Heart right ventricle (tissue), 16 donors: ENCODE measurements around the gene CHD2. TPM values are rescaled to one million over a fixed set of nuclear protein-coding genes. Genes with fewer than 3 reads are reported as not detected.
"Not testable (repeated sequence)": the region's sequence is repeated elsewhere in the genome, so short reads cannot be mapped to it uniquely, and the experiment has no call there.

Source experiments
- ATAC-seq, 8 donors: fragments of 200-7000 bp; cut with Tn5 transposase; one replicate each; pipeline ENCODE4 v1.9.1; 2020; ENCODE audit warnings: mild to moderate bottlenecking in 8 of 8, moderate library complexity in 8 of 8, moderate number of reproducible peaks in 1 of 8
- DNase-seq, 2 donors: peaks; one replicate each; pipeline ENCODE4 v3.0.0-alpha.2; 2020
- H3K27ac ChIP-seq, 10 donors: fragments of 200-600 bp; sonication (generic) in 2 of 10; one replicate each; pipeline versions ENCODE4 v1.5.0 to v1.8.0; 2020 to 2022; ENCODE audit warnings: mild to moderate bottlenecking in 3 of 10
- H3K27me3 ChIP-seq, 7 donors: fragments of 200-600 bp; one replicate each; pipeline ENCODE4 v1.8.0; 2021 to 2022; ENCODE audit warnings: mild to moderate bottlenecking in 2 of 7
- H3K36me3 ChIP-seq, 9 donors: fragments of 200-600 bp; sonication (generic) in 1 of 9; one replicate each; pipeline versions ENCODE4 v1.5.0 to v1.8.0; 2020 to 2022; ENCODE audit warnings: mild to moderate bottlenecking in 2 of 9
- H3K4me1 ChIP-seq, 9 donors: fragments of 200-600 bp; sonication (generic) in 1 of 9; one replicate each; pipeline versions ENCODE4 v1.5.0 to v1.8.0; 2020 to 2022; ENCODE audit warnings: mild to moderate bottlenecking in 4 of 9
- H3K4me3 ChIP-seq, 10 donors: fragments of 200-600 bp; sonication (generic) in 2 of 10; one replicate each; pipeline versions ENCODE4 v1.5.0 to v1.8.0; 2020 to 2022; ENCODE audit warnings: mild to moderate bottlenecking in 7 of 10, moderate library complexity in 2 of 10
- H3K9me3 ChIP-seq, 11 donors: fragments of 200-600 bp in 10 of 11; sonication (generic) in 2 of 11; one replicate each; pipeline versions ENCODE4 v1.5.0 to v1.8.0; 2013 to 2022; ENCODE audit warnings: mild to moderate bottlenecking in 2 of 11, control low read depth in 1 of 11, moderate library complexity in 1 of 11
- CTCF ChIP-seq, 9 donors: fragments of 200-600 bp; sonication (generic) in 2 of 9; IDR thresholded peaks; one replicate each; pipeline versions ENCODE4 v1.5.0 to v1.8.0; 2021 to 2022; ENCODE audit warnings: antibody characterized with exemption in 9 of 9, mild to moderate bottlenecking in 5 of 9, moderate library complexity in 1 of 9
- WGBS, 2 donors: extraction: QIAGEN DNeasy Blood & Tissue Kit; methylation state at CpG; one replicate each; pipeline ENCODE4 v1.1.7; 2013; ENCODE audit warnings: inconsistent platforms in 1 of 2; 5-methylcytosine and 5-hydroxymethylcytosine counted together
- intact Hi-C, 10 donors: fragments of 100-400 bp; cut with DNase I; formaldehyde crosslinking; loops; one replicate each; pipeline versions ENCODE4 v1.11.1 to v1.14.2; 2022
- polyA plus RNA-seq, 2 donors: library from polyadenylated mRNA; stranded (reverse); fragments of 200-250 nt; gene quantifications; one replicate each; pipeline ENCODE4 v1.2.3, GENCODE V29; 2013
- total RNA-seq, 10 donors: library from RNA; stranded (reverse); fragmentation: NEBNext Ultra II Directional in 3 of 10; extraction: Animal tissue kit (Norgen Biotek cat#: 25700) in 3 of 10; gene quantifications; one replicate each; pipeline versions ENCODE4 v1.2.1 to v1.2.4, GENCODE V29; 2021 to 2023
- donor health status: Arrhythmogenic right ventricular cardiomyopathy.
- donor health status: ischemic (EF 13 %, LVEDD 7.1; RV severe dilation, severe dysfunction).
- donor health status: healthy with polysubstance abuse.
- donor health status: DM: no; HTN: yes; CAD: no.
- donor health status: DM: no; HTN: no; CAD: no.
- donor health status: ischemic (EF 25% LVEDD 6.9; RV normal size, moderate dysfunction).
- donor health status: ischemic (EF 25% LVEDD 5.7; RV mildly dilated, moderate dysfunction).
- donor health status: healthy.
- donor health status: DM: yes; HTN: yes; CAD: no.
- donor health status: Ischemic cardiomyopathy.
- donor health status: ischemic (EF 35%, LVEDD 5.7; RV mildly dilated, moderate dysfunction).
- donor health status: nonischemic (EF 11% LVEDD 7.7; RV severe dilation, severe dysfunction).
- donor health status: DM: yes; HTN: yes; CAD: no.
- donor health status: PGD.
- donor health status: ischemic (EF 29% LVEDD 5.4; RV normal size, mild dysfunction).
- donor health status: nonischemic (EF 23%, LVEDD 6.1; RV moderate dilation, normal function).

The CHD2 gene
- total and polyA plus RNA-seq, 12 donors: 12.2 to 74.0 (median 54.6) TPM

- no peak for TF ChIP-seq CTCF (IDR thresholded peaks at IDR 0.05)
- Histone ChIP-seq H3K4me1 (peaks cover 7 to 61% (median 22%) of the 10 kb centered on the region in 9 donors), H3K27me3 (no peaks in the 10 kb centered on the region), H3K9me3 (no peaks in the 10 kb centered on the region), H3K4me3 (no peak overlapping the region), H3K36me3 (peaks cover 0 to 8% (median 0%) of the 10 kb centered on the region in 9 donors), H3K27ac (no peak overlapping the region)
- WGBS, 2 donors: 79 to 80% methylated on average over 18 of the region's 18 CpGs
- ATAC-seq (no peak), DNase-seq (no peak)
- intact Hi-C loops: no loop called here
Measured at GRCh38 chr15:93058904-93059427, 158.8 kb downstream of the CHD2 start.

- intact Hi-C loops: no loop called here
- peaks cover 0 to 7% (median 0%) of the 10 kb centered on the region in 9 donors for H3K36me3 ChIP-seq
- no peaks in the 10 kb centered on the region for H3K9me3 ChIP-seq
- DNase-seq (no peak), ATAC-seq (no peak)
- no peak overlapping the region for H3K4me3 ChIP-seq
- peaks cover 7 to 65% (median 27%) of the 10 kb centered on the region in 9 donors for H3K4me1 ChIP-seq
- no peak overlapping the region for H3K27ac ChIP-seq
- H3K27me3 ChIP-seq: no peaks in the 10 kb centered on the region
- no peak for TF ChIP-seq CTCF (IDR thresholded peaks at IDR 0.05)
- 67 to 80% methylated on average over 8 of the region's 8 CpGs for WGBS, 2 donors
Measured at GRCh38 chr15:93059442-93059841, 159.3 kb downstream of the CHD2 start.

DNA sequence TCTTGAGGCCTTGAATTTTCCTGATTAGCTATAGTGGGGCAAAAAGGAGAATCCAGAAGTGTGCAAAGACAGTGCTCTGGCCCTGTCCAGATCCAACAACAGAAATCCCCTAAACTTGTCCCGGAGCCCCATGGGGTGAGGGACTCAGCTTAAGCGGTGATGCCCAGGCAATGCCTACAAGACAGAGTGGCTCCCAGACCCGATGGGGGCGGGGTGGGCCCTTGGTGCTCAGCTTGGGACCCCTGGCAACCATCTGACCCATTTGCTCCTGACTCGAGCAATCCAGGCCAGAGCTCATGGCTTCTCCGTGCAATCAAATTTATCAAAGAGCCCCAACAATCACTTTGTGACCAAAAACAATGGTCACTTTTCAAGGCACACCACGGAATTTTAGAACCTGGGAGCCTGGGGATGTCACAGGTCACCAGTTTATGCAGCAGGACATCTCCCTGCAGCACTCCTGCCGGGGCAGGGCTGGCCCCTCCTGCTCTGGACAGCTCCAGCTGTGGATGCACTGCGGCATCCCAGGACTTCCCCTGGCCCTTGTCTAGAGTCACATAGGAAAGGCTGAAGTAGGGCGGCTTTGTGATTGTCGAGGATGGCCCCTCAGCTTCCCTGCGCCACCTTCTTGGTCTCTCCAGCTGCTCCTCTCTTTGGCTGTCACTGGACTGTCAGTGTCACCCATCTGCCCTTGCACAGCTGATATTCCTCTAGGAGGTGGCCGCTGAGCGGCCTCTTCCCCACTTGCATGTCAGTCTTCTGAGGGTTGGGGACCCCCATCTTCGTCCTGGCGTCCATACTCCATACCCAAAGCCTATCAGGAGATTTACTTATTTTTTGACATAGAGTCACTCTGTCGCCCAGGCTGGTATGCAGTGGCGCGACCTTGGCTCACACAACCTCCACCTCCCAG is 160.5 kb downstream of the CHD2 start:
- intact Hi-C loops: no loop called here
- no peak for TF ChIP-seq CTCF (IDR thresholded peaks at IDR 0.05)
- Histone ChIP-seq H3K4me3 (peak overlapping the region in 1 of 10 donors; percentile 28), H3K36me3 (peaks cover 0 to 7% (median 0%) of the 10 kb centered on the region in 9 donors), H3K4me1 (peaks cover 7 to 69% (median 27%) of the 10 kb centered on the region in 9 donors), H3K27me3 (no peaks in the 10 kb centered on the region), H3K9me3 (no peaks in the 10 kb centered on the region), H3K27ac (no peak overlapping the region)
- ATAC-seq (no peak), DNase-seq (no peak)
- WGBS, 2 donors: 80 to 81% methylated on average over 19 of the region's 19 CpGs

DNA sequence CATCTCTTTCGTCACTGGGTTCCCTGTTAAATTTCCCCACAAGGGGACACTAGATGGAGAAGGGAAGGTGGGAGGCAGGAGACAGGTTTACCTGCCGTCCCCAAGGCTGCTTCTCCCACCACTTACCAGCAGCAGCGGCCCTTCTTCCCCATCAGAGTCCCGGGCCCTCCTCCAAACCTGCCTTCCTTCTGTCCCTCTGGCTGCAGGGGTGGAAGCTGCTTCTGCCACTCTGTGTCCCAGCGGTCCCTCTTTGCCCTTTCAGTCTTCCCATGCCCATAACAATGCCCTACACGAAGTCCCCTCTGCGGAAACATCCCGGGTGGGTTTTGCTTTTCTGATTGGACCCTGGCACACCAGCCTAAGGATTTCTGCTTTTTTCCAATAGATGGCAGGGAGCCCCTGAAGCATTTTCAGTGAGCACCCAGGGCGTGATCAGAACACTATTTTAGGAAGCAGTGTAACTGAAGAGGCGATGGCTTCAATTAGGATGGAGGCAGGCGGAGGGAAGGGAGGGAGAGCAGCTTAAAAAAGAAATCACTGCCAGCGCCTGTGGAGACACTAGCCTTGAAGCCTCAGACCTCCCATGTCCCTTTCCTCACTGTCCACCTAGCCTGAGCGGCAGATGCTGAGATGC is 162.6 kb downstream of the CHD2 start:
- H3K4me1 ChIP-seq: peaks cover 7 to 69% (median 34%) of the 10 kb centered on the region in 9 donors
- H3K4me3 ChIP-seq: peak overlapping the region in 3 of 10 donors; percentile 8 to 28 (median 15)
- H3K36me3 ChIP-seq: peaks cover 0 to 11% (median 0%) of the 10 kb centered on the region in 9 donors
- ATAC-seq: peak in 7 of 8 donors; percentile 23 to 69 (median 53)
- DNase-seq, intact Hi-C loops, H3K9me3 ChIP-seq, H3K27ac ChIP-seq, H3K27me3 ChIP-seq: not testable (repeated sequence)
- 32 to 45% methylated on average over 11 of the region's 13 CpGs for WGBS, 2 donors
- peak in 2 of 9 donors; percentile 6 to 14 for TF ChIP-seq CTCF (IDR thresholded peaks at IDR 0.05)
